Activated naive CD8-positive, alpha-beta T cell treated with anti-CD3 and anti-CD28 coated beads, Interleukin-2, amount 10 ng/mL, durations not matched to agents 7 days and 5 days (primary cell): ENCODE results near the gene SCFD2. TPM values are rescaled to one million over a fixed set of nuclear protein-coding genes. Genes with fewer than 3 reads are reported as not detected.

Experiments used
- ATAC-seq: fragments of 150-1000 bp; cut with Tn5 transposase; one replicate; pipeline ENCODE4 v1.10.0; 2021; ENCODE audit warnings: low read depth, moderate library complexity
- POLR2A ChIA-PET: fragments of 350-600 bp; sonication (Branson Sonifier 250); formaldehyde crosslinking; loops from one replicate; lab custom pipeline; 2021; ENCODE audit warnings: antibody characterized with exemption; lab: Charles Lee
- DNase-seq: peaks from one replicate; pipeline ENCODE4 v3.0.0; 2021
- H3K27ac Mint-ChIP-seq: one replicate; pipeline ENCODE4 v1.8.0; 2022; ENCODE audit warnings: mild to moderate bottlenecking, mixed read lengths
- H3K27me3 Mint-ChIP-seq: one replicate; pipeline ENCODE4 v1.8.0; 2022; ENCODE audit warnings: mild to moderate bottlenecking, moderate library complexity, mixed read lengths
- H3K36me3 Mint-ChIP-seq: one replicate; pipeline ENCODE4 v1.8.0; 2021; ENCODE audit warnings: mild to moderate bottlenecking, mixed read lengths
- H3K4me1 Mint-ChIP-seq: one replicate; pipeline ENCODE4 v1.8.0; 2021; ENCODE audit warnings: mixed read lengths
- H3K4me3 Mint-ChIP-seq: one replicate; pipeline ENCODE4 v1.8.0; 2022; ENCODE audit warnings: mild to moderate bottlenecking, moderate library complexity, mixed read lengths
- H3K9me3 Mint-ChIP-seq: one replicate; pipeline ENCODE4 v1.8.0; 2021; ENCODE audit warnings: mixed read lengths
- total RNA-seq, 2 experiments: library from RNA; stranded (reverse); gene quantifications; one replicate each; pipeline ENCODE4 v1.2.3, GENCODE V29; 2021

Gene SCFD2
- total RNA-seq, 2 experiments from 2014 or later = 18.1 to 22.9 TPM

GRCh38 chr4:52948057-52948423 is 417.8 kb downstream of the SCFD2 start:
- H3K9me3 Mint-ChIP-seq = no peaks in the 10 kb centered on the region
- H3K36me3 Mint-ChIP-seq = peaks cover 3% of the 10 kb centered on the region
- DNase-seq (no peak), ATAC-seq (no peak)
- POLR2A ChIA-PET = no interaction called here
- no peak overlapping the region for H3K4me3 Mint-ChIP-seq
- H3K27ac Mint-ChIP-seq = no peak overlapping the region
- no peaks in the 10 kb centered on the region for H3K4me1 Mint-ChIP-seq
- no peaks in the 10 kb centered on the region for H3K27me3 Mint-ChIP-seq

- H3K36me3 Mint-ChIP-seq = peaks cover 3% of the 10 kb centered on the region
- no peak for DNase-seq
- no peak overlapping the region for H3K4me3 Mint-ChIP-seq
- no peaks in the 10 kb centered on the region for H3K9me3 Mint-ChIP-seq
- no peak for ATAC-seq
- H3K27me3 Mint-ChIP-seq = no peaks in the 10 kb centered on the region
- H3K4me1 Mint-ChIP-seq = no peaks in the 10 kb centered on the region
- POLR2A ChIA-PET = no interaction called here
- H3K27ac Mint-ChIP-seq = no peak overlapping the region
These were observed 418.3 kb downstream of the SCFD2 start for GRCh38 chr4:52947401-52948056.

- ATAC-seq = no peak
- DNase-seq = no peak
- Mint-ChIP-seq H3K4me1 (no peaks in the 10 kb centered on the region), H3K27me3 (no peaks in the 10 kb centered on the region), H3K27ac (no peak overlapping the region), H3K4me3 (no peak overlapping the region), H3K9me3 (no peaks in the 10 kb centered on the region), H3K36me3 (peaks cover 3% of the 10 kb centered on the region)
- POLR2A ChIA-PET = no interaction called here
These were observed 419.0 kb downstream of the SCFD2 start for GRCh38 chr4:52946855-52947254.

- H3K4me3 Mint-ChIP-seq = no peak overlapping the region
- H3K4me1 Mint-ChIP-seq = no peaks in the 10 kb centered on the region
- no peak overlapping the region for H3K27ac Mint-ChIP-seq
- DNase-seq (no peak), ATAC-seq (no peak)
- H3K9me3 Mint-ChIP-seq = no peaks in the 10 kb centered on the region
- no peaks in the 10 kb centered on the region for H3K36me3 Mint-ChIP-seq
- POLR2A ChIA-PET = no interaction called here
- no peaks in the 10 kb centered on the region for H3K27me3 Mint-ChIP-seq
These were observed 419.9 kb downstream of the SCFD2 start for GRCh38 chr4:52945982-52946381.

- Mint-ChIP-seq H3K4me1 (no peaks in the 10 kb centered on the region), H3K27ac (no peak overlapping the region), H3K27me3 (no peaks in the 10 kb centered on the region), H3K36me3 (no peaks in the 10 kb centered on the region), H3K9me3 (no peaks in the 10 kb centered on the region), H3K4me3 (no peak overlapping the region)
- ATAC-seq (no peak), DNase-seq (no peak)
- POLR2A ChIA-PET = interaction anchor here (0.6 kb wide), 1 partner anchor 547 kb away, joined by 7 read pairs; no protein-coding TSS in a partner anchor
These were observed 420.4 kb downstream of the SCFD2 start for GRCh38 chr4:52945326-52945898.

- Mint-ChIP-seq H3K4me3 (no peak overlapping the region), H3K9me3 (peaks cover 2% of the 10 kb centered on the region), H3K27ac (no peak overlapping the region), H3K36me3 (peaks cover 3% of the 10 kb centered on the region), H3K4me1 (no peaks in the 10 kb centered on the region), H3K27me3 (no peaks in the 10 kb centered on the region)
- DNase-seq (no peak), ATAC-seq (no peak)
- POLR2A ChIA-PET = no interaction called here
These were observed 422.2 kb downstream of the SCFD2 start for GRCh38 chr4:52943677-52944076.

- Mint-ChIP-seq H3K27me3 (no peaks in the 10 kb centered on the region), H3K27ac (no peak overlapping the region), H3K4me1 (no peaks in the 10 kb centered on the region), H3K4me3 (no peak overlapping the region), H3K36me3 (peaks cover 3% of the 10 kb centered on the region), H3K9me3 (peaks cover 2% of the 10 kb centered on the region)
- POLR2A ChIA-PET = no interaction called here
- ATAC-seq (no peak), DNase-seq (no peak)
These were observed 422.9 kb downstream of the SCFD2 start for GRCh38 chr4:52942936-52943335.

- peaks cover 3% of the 10 kb centered on the region for H3K9me3 Mint-ChIP-seq
- no peaks in the 10 kb centered on the region for H3K27me3 Mint-ChIP-seq
- no peak overlapping the region for H3K4me3 Mint-ChIP-seq
- DNase-seq (no peak), ATAC-seq (no peak)
- peaks cover 6% of the 10 kb centered on the region for H3K36me3 Mint-ChIP-seq
- no peak overlapping the region for H3K27ac Mint-ChIP-seq
- POLR2A ChIA-PET = interaction anchor here (0.6 kb wide), 1 partner anchor 66 kb away, joined by 3 read pairs; no protein-coding TSS in a partner anchor
- H3K4me1 Mint-ChIP-seq = no peaks in the 10 kb centered on the region
These were observed 424.4 kb downstream of the SCFD2 start for GRCh38 chr4:52941450-52941849.

- Mint-ChIP-seq H3K36me3 (peaks cover 6% of the 10 kb centered on the region), H3K27me3 (no peaks in the 10 kb centered on the region), H3K4me3 (no peak overlapping the region), H3K4me1 (no peaks in the 10 kb centered on the region), H3K9me3 (peaks cover 3% of the 10 kb centered on the region), H3K27ac (no peak overlapping the region)
- POLR2A ChIA-PET = no interaction called here
- no peak for DNase-seq
- ATAC-seq = no peak
These were observed 426.1 kb downstream of the SCFD2 start for GRCh38 chr4:52939739-52940138.

GRCh38 chr4:52939325-52939724 is 426.5 kb downstream of the SCFD2 start:
- Mint-ChIP-seq H3K36me3 (peaks cover 6% of the 10 kb centered on the region), H3K4me3 (no peak overlapping the region), H3K27ac (no peak overlapping the region), H3K4me1 (no peaks in the 10 kb centered on the region), H3K9me3 (peaks cover 3% of the 10 kb centered on the region), H3K27me3 (no peaks in the 10 kb centered on the region)
- DNase-seq (no peak), ATAC-seq (no peak)
- POLR2A ChIA-PET = no interaction called here

GRCh38 chr4:52937829-52938228 is 428.0 kb downstream of the SCFD2 start:
- POLR2A ChIA-PET = no interaction called here
- no peak overlapping the region for H3K4me3 Mint-ChIP-seq

GRCh38 chr4:52936729-52937128 is 429.1 kb downstream of the SCFD2 start:
- H3K9me3 Mint-ChIP-seq = peaks cover 3% of the 10 kb centered on the region
- DNase-seq (no peak), ATAC-seq (no peak)
- peaks cover 6% of the 10 kb centered on the region for H3K36me3 Mint-ChIP-seq
- POLR2A ChIA-PET = no interaction called here
- H3K4me3 Mint-ChIP-seq = no peak overlapping the region
- peaks cover 9% of the 10 kb centered on the region for H3K4me1 Mint-ChIP-seq
- no peaks in the 10 kb centered on the region for H3K27me3 Mint-ChIP-seq
- H3K27ac Mint-ChIP-seq = no peak overlapping the region

More at GRCh38 chr4:52937829-52938228, 428.0 kb downstream of the SCFD2 start:
- no peak for DNase-seq
- ATAC-seq = no peak
- Mint-ChIP-seq H3K36me3 (peaks cover 6% of the 10 kb centered on the region), H3K4me1 (peaks cover 6% of the 10 kb centered on the region), H3K27me3 (no peaks in the 10 kb centered on the region), H3K27ac (no peak overlapping the region), H3K9me3 (peaks cover 3% of the 10 kb centered on the region)

GRCh38 chr4:52935317-52935716 is 430.5 kb downstream of the SCFD2 start:
- H3K9me3 Mint-ChIP-seq = peaks cover 3% of the 10 kb centered on the region
- peaks cover 11% of the 10 kb centered on the region for H3K4me1 Mint-ChIP-seq
- ATAC-seq (no peak), DNase-seq (no peak)
- peaks cover 6% of the 10 kb centered on the region for H3K36me3 Mint-ChIP-seq
- POLR2A ChIA-PET = no interaction called here
- no peak overlapping the region for H3K27ac Mint-ChIP-seq
- H3K4me3 Mint-ChIP-seq = no peak overlapping the region
- H3K27me3 Mint-ChIP-seq = no peaks in the 10 kb centered on the region

- Mint-ChIP-seq H3K36me3 (peaks cover 2% of the 10 kb centered on the region), H3K27me3 (no peaks in the 10 kb centered on the region), H3K27ac (no peak overlapping the region), H3K9me3 (peaks cover 2% of the 10 kb centered on the region), H3K4me1 (peaks cover 11% of the 10 kb centered on the region), H3K4me3 (no peak overlapping the region)
- DNase-seq (no peak), ATAC-seq (no peak)
- POLR2A ChIA-PET = no interaction called here
These were observed 432.1 kb downstream of the SCFD2 start for GRCh38 chr4:52933738-52934137.
